Measurements from ENCODE around the gene MPPED2. TPM values are rescaled to one million over a fixed set of nuclear protein-coding genes. Genes with fewer than 3 reads are reported as not detected.

The MPPED2 gene
- total RNA-seq, 1 donor = not detected

DNA sequence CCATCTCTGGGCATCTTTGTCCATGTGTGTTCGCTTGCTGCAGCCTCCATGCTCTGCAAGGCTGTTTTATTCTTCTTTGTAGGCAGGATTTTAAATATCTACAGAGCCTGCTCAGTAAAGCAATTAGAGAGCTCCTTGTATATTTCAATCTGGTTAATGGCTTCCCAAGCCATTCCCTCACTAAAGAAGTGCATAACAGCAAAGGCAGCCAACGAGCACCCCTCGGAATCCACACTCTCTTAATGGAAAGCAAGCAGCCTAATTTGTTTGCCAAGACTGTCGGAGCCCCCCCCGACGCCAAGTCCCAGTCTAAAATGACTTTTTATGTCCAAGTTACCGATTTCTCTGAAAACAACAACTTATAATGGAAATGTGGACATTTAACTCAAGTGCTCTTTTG, 139.6 kb downstream of the MPPED2 start:
- DNase-seq (ENCODE audit: low read depth) = no peak
- H3K4me3 ChIP-seq (ENCODE audit: low read depth, low read length) = no peak overlapping the region
- no peak for TF ChIP-seq CTCF (IDR thresholded peaks at IDR 0.05; ENCODE audit: insufficient read depth, low read depth, low read length)

- no peak for DNase-seq (ENCODE audit: low read depth)
- TF ChIP-seq CTCF (IDR thresholded peaks at IDR 0.05; ENCODE audit: insufficient read depth, low read depth, low read length) = no peak
- H3K4me3 ChIP-seq (ENCODE audit: low read depth, low read length) = no peak overlapping the region
These were observed 141.1 kb downstream of the MPPED2 start for GRCh38 chr11:30445056-30445455.

DNA sequence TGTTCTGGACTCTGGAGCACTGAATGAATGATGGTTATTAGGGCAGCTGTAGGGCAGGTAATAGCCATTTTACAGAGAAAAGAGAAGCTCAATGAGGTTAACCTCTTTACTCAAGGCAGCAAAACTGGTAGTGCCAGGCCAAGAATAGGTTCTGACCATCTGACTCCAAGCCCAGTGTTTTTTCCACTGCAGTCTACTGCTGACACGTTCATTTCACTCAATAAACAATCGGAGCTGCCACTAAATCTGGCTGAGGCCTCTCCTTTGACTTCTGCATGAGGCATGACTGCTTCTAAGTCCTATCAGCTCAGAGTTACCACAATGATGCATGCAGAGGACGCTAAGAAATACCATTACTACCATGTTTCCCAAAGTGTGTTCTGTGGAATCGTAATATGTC, 145.6 kb downstream of the MPPED2 start:
- TF ChIP-seq CTCF (IDR thresholded peaks at IDR 0.05; ENCODE audit: insufficient read depth, low read depth, low read length) = no peak
- DNase-seq (ENCODE audit: low read depth) = no peak
- H3K4me3 ChIP-seq (ENCODE audit: low read depth, low read length) = no peak overlapping the region

GRCh38 chr11:30436801-30437200, 149.4 kb downstream of the MPPED2 start:
- no peak for TF ChIP-seq CTCF (IDR thresholded peaks at IDR 0.05; ENCODE audit: insufficient read depth, low read depth, low read length)
- no peak overlapping the region for H3K4me3 ChIP-seq (ENCODE audit: low read depth, low read length)
- no peak for DNase-seq (ENCODE audit: low read depth)

- H3K4me3 ChIP-seq (ENCODE audit: low read depth, low read length) = no peak overlapping the region
- DNase-seq (ENCODE audit: low read depth) = no peak
- no peak for TF ChIP-seq CTCF (IDR thresholded peaks at IDR 0.05; ENCODE audit: insufficient read depth, low read depth, low read length)
These were observed 150.7 kb downstream of the MPPED2 start for GRCh38 chr11:30435488-30435887.

DNA sequence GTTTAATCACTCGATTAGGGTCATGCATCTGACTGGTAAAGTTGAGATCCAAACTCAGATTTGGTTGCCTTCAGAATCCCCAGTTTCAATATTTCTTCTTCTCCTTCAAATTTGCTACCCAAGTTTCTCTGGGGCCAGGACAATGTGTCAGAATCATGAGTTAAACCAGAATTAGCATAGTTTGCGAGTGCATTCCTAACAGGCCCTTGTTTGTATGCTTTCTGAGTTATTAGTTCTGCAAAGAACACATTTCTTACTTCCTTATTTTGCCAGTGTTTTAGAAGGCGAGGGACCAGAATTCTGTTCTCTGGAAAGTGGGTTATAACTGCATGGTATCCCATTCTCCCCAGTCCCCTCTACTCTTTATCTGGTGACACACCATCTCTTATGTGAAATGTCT, 151.3 kb downstream of the MPPED2 start:
- H3K4me3 ChIP-seq (ENCODE audit: low read depth, low read length) = no peak overlapping the region
- no peak for TF ChIP-seq CTCF (IDR thresholded peaks at IDR 0.05; ENCODE audit: insufficient read depth, low read depth, low read length)
- DNase-seq (ENCODE audit: low read depth) = no peak

DNA sequence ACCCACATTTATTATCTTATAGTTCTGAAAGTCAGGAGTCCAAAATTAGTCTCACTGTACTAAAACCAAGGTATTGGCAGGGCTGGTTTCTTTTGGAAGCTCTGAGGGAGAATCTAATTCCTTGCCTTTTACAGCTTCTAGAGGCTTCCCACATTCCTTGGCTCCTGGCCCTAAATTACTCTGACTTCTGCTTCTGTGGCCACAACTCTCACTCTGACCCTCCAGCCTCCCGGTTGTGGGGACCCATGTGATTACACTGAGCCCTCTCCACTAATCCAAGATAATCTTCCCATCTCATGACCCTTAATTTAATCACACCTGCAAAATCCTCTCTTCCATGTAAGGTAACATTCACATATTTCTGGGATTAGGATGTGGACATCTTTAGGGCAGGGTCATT, 152.3 kb downstream of the MPPED2 start:
- TF ChIP-seq CTCF (IDR thresholded peaks at IDR 0.05; ENCODE audit: insufficient read depth, low read depth, low read length) = no peak
- H3K4me3 ChIP-seq (ENCODE audit: low read depth, low read length) = no peak overlapping the region
- DNase-seq (ENCODE audit: low read depth) = no peak

Measured in fibroblast of villous mesenchyme (primary cell).